Uterus (tissue), 2 donors: ENCODE results near the gene STON1.

Source experiments
- POLR2A ChIP-seq, 2 donors: fragments of 450-650 bp; IDR thresholded peaks; one replicate each; pipeline ENCODE4 v1.6.1; 2016; ENCODE audit warnings: antibody characterized with exemption in 2 of 2, mild to moderate bottlenecking in 1 of 2, moderate library complexity in 1 of 2
- TF ChIP-seq, protein P1 (sequence below), 4 experiments: fragments of 200-600 bp in 2 of 4; fragments of 450-650 bp in 2 of 4; sonication (generic) in 2 of 4; IDR thresholded peaks; one replicate each; pipeline ENCODE4 v1.5.1; 2016 to 2019; ENCODE audit warnings: antibody characterized with exemption in 4 of 4, mild to moderate bottlenecking in 2 of 4, moderate library complexity in 1 of 4

DNA sequence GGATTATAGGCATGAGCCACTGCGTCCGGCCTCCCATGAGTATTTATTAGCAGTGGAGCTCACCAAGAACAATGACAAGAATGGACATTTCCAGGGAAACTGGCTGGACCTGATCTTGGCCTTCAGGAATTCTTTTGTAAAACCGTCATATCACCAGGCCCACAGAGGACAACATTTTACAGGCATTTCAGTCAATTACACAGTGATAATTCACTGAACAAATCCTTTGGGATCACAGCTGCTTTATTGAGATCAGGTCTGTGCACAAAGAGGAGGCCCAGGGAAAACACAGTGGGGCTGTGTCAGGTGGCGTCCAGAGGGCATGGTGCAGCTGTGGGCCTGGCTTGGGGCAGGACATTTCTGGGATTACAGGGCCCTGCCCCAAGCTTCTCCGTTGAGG, 57.6 kb downstream of the STON1 start:
- no peak for TF ChIP-seq POLR2A (IDR thresholded peaks at IDR 0.05)
- TF ChIP-seq, protein P1, sequence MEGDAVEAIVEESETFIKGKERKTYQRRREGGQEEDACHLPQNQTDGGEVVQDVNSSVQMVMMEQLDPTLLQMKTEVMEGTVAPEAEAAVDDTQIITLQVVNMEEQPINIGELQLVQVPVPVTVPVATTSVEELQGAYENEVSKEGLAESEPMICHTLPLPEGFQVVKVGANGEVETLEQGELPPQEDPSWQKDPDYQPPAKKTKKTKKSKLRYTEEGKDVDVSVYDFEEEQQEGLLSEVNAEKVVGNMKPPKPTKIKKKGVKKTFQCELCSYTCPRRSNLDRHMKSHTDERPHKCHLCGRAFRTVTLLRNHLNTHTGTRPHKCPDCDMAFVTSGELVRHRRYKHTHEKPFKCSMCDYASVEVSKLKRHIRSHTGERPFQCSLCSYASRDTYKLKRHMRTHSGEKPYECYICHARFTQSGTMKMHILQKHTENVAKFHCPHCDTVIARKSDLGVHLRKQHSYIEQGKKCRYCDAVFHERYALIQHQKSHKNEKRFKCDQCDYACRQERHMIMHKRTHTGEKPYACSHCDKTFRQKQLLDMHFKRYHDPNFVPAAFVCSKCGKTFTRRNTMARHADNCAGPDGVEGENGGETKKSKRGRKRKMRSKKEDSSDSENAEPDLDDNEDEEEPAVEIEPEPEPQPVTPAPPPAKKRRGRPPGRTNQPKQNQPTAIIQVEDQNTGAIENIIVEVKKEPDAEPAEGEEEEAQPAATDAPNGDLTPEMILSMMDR (IDR thresholded peaks at IDR 0.05) = no peak
